B cell (primary cell): ENCODE measurements around the gene HCRTR2. TPM values are rescaled to one million over a fixed set of nuclear protein-coding genes. Genes with fewer than 3 reads are reported as not detected.

ENCODE experiments used
- ATAC-seq: fragments of 200-7000 bp; cut with Tn5 transposase; one replicate; pipeline ENCODE4 v1.10.0; 2021; ENCODE audit warnings: low read depth, mild to moderate bottlenecking, moderate number of reproducible peaks, moderate library complexity
- CTCF ChIA-PET: fragments of 350-600 bp; sonication (Branson Sonifier 250); formaldehyde crosslinking; loops from one replicate; lab custom pipeline; 2021; ENCODE audit warnings: antibody characterized with exemption, inconsistent platforms; lab: Charles Lee
- POLR2A ChIA-PET: fragments of 350-600 bp; sonication (Branson Sonifier 250); formaldehyde crosslinking; loops from one replicate; lab custom pipeline; 2021; ENCODE audit warnings: antibody characterized with exemption; lab: Charles Lee
- DNase-seq: peaks from one replicate; pipeline ENCODE4 v3.0.0; 2013
- H2AFZ ChIP-seq: 2 replicates; pipeline ENCODE4 v1.6.1; 2012; ENCODE audit warnings: mild to moderate bottlenecking, low read depth, low read length; ENCODE audit not compliant: insufficient read depth, poor library complexity, severe bottlenecking
- H3K27ac ChIP-seq, 2 donors: 1 replicate in 1 of 2; 2 replicates in 1 of 2; pipeline ENCODE4 v1.5.1; 2012 to 2013; ENCODE audit warnings: low read length in 2 of 2, mild to moderate bottlenecking in 2 of 2, moderate library complexity in 1 of 2
- H3K27me3 ChIP-seq, 4 experiments: fragments of 200-600 bp in 1 of 4; sonication (generic) in 1 of 4; replicated peaks in 1 of 4; 1 replicate in 2 of 4; 2 replicates in 2 of 4; pipeline versions ENCODE4 v1.6.1 to v1.7.0; 2013 to 2016; ENCODE audit warnings: low read length in 3 of 4, mild to moderate bottlenecking in 2 of 4, mixed read lengths in 1 of 4, moderate library complexity in 1 of 4; ENCODE audit not compliant: insufficient read depth in 4 of 4, control insufficient read depth in 3 of 4; ENCODE audit errors: control extremely low read depth in 1 of 4
- H3K36me3 ChIP-seq, 2 experiments: replicated peaks in 1 of 2; 1 replicate in 1 of 2; 2 replicates in 1 of 2; pipeline versions ENCODE4 v1.6.1 to v1.7.1; 2013; ENCODE audit warnings: low read length in 1 of 2; ENCODE audit not compliant: insufficient read depth in 2 of 2, control insufficient read depth in 1 of 2; ENCODE audit errors: control extremely low read depth in 1 of 2, extremely low read depth in 1 of 2
- H3K4me1 ChIP-seq, 2 donors: fragments of 200-600 bp in 1 of 2; sonication (generic) in 1 of 2; 1 replicate in 1 of 2; 2 replicates in 1 of 2; pipeline versions ENCODE4 v1.5.1 to v1.6.1; 2013 to 2017; ENCODE audit warnings: low read length in 2 of 2; ENCODE audit not compliant: control insufficient read depth in 2 of 2, insufficient read depth in 2 of 2
- H3K4me2 ChIP-seq: replicated peaks from 2 replicates; pipeline ENCODE3; 2012; ENCODE audit warnings: mild to moderate bottlenecking, low read depth, low read length; ENCODE audit not compliant: poor library complexity, severe bottlenecking
- H3K4me3 ChIP-seq, 5 experiments: fragments of 200-600 bp in 1 of 5; sonication (generic) in 1 of 5; 1 replicate in 3 of 5; 2 replicates in 2 of 5; pipeline versions ENCODE4 v1.5.1 to v1.7.0; 2011 to 2016; ENCODE audit warnings: low read length in 4 of 5, mild to moderate bottlenecking in 4 of 5, low read depth in 2 of 5, control low read depth in 1 of 5, moderate library complexity in 1 of 5; ENCODE audit not compliant: insufficient read depth in 1 of 5; ENCODE audit errors: control extremely low read depth in 1 of 5, extremely low read depth in 1 of 5
- H3K79me2 ChIP-seq: fragments of 200-600 bp; sonication (generic); one replicate; pipeline ENCODE4 v1.6.0; 2016; ENCODE audit warnings: low read length; ENCODE audit not compliant: control insufficient read depth, insufficient read depth
- H3K9ac ChIP-seq: fragments of 200-600 bp; sonication (generic); 2 replicates; pipeline ENCODE4 v1.6.1; 2017; ENCODE audit warnings: mild to moderate bottlenecking, low read length, moderate library complexity
- H3K9me3 ChIP-seq, 3 donors: one replicate each; pipeline versions ENCODE4 v1.6.1 to v1.7.1; 2013; ENCODE audit warnings: low read length in 2 of 3; ENCODE audit not compliant: control insufficient read depth in 2 of 3, insufficient read depth in 1 of 3; ENCODE audit errors: control extremely low read depth in 1 of 3
- H4K20me1 ChIP-seq: 2 replicates; pipeline ENCODE4 v1.6.0; 2012; ENCODE audit warnings: mild to moderate bottlenecking, low read length; ENCODE audit not compliant: insufficient read depth, control insufficient read depth, poor library complexity, severe bottlenecking
- H3K27ac Mint-ChIP-seq: one replicate; pipeline ENCODE4 v1.8.0; 2021; ENCODE audit warnings: mixed read lengths
- H3K27me3 Mint-ChIP-seq: one replicate; pipeline ENCODE4 v1.8.0; 2021; ENCODE audit warnings: mixed read lengths
- H3K4me1 Mint-ChIP-seq: one replicate; pipeline ENCODE4 v1.8.0; 2021; ENCODE audit warnings: mixed read lengths
- H3K4me3 Mint-ChIP-seq: one replicate; pipeline ENCODE4 v1.8.0; 2021; ENCODE audit warnings: mixed read lengths
- H3K9me3 Mint-ChIP-seq: one replicate; pipeline ENCODE4 v1.8.0; 2022; ENCODE audit warnings: mixed read lengths; ENCODE audit not compliant: insufficient read depth
- CTCF ChIP-seq: fragments of 200-600 bp; IDR thresholded peaks from one replicate; pipeline ENCODE4 v1.8.0; 2022; ENCODE audit warnings: antibody characterized with exemption, mild to moderate bottlenecking
- EZH2 ChIP-seq: IDR thresholded peaks from 2 replicates; pipeline ENCODE4 v1.6.1; 2012; ENCODE audit warnings: borderline replicate concordance, low read depth, mild to moderate bottlenecking, moderate library complexity, low read length; ENCODE audit not compliant: insufficient read depth, poor library complexity, severe bottlenecking
- WGBS: methylation state at CpG from one replicate; pipeline ENCODE4 v1.1.5; 2013; ENCODE audit warnings: missing lambda C conversion rate; ENCODE audit not compliant: insufficient coverage; 5-methylcytosine and 5-hydroxymethylcytosine counted together
- intact Hi-C: fragments of 100-400 bp; cut with micrococcal nuclease; formaldehyde crosslinking; loops from one replicate; pipeline ENCODE4 v1.10.0; 2022
- polyA plus RNA-seq: library from polyadenylated mRNA; depleted of rRNA; stranded (reverse); fragments of >200 nt; gene quantifications from 2 replicates; pipeline ENCODE4 v1.2.3, GENCODE V29; 2012
- total RNA-seq, 2 donors: library from RNA; stranded (reverse); fragments of 120-200 nt in 1 of 2; gene quantifications; 1 replicate in 1 of 2; 2 replicates in 1 of 2; pipeline versions ENCODE4 v1.2.3 to v1.2.4, GENCODE V29; 2013 to 2022

HCRTR2 gene
- total and polyA plus RNA-seq, 2 donors (not counting 1 experiment from before 2014, with no cell fraction given), result not detected

- POLR2A ChIA-PET, result no interaction called here
- Histone ChIP-seq H3K4me1 (no peaks in the 10 kb centered on the region), H3K27me3 (no peaks in the 10 kb centered on the region), H4K20me1 (no peaks in the 10 kb centered on the region), H3K27ac (no peak overlapping the region), H3K4me2 (no peak overlapping the region), H3K9me3 (peaks cover 0 to 7% (median 0%) of the 10 kb centered on the region in 3 donors), H3K4me3 (no peak overlapping the region), H3K9ac (no peak overlapping the region), H2AFZ (no peak overlapping the region), H3K79me2 (no peaks in the 10 kb centered on the region), H3K36me3 (no peaks in the 10 kb centered on the region)
- no peak for DNase-seq
- intact Hi-C loops, result no loop called here
- Mint-ChIP-seq H3K4me1 (no peaks in the 10 kb centered on the region), H3K4me3 (no peak overlapping the region), H3K27ac (no peak overlapping the region), H3K9me3 (peaks cover 2% of the 10 kb centered on the region), H3K27me3 (no peaks in the 10 kb centered on the region)
- WGBS, result no CpG with 5 or more reads among the region's 1 CpG
- TF ChIP-seq EZH2 (no peak), CTCF (no peak)
- no peak for ATAC-seq
- CTCF ChIA-PET, result no interaction called here
These were observed 42.7 kb upstream of the HCRTR2 start for GRCh38 chr6:55131616-55132015.

GRCh38 chr6:55136916-55137315 lies 37.4 kb upstream of the HCRTR2 start:
- no peaks in the 10 kb centered on the region for H3K4me1 ChIP-seq
- no peaks in the 10 kb centered on the region for H4K20me1 ChIP-seq
- Mint-ChIP-seq H3K9me3 (peaks cover 2% of the 10 kb centered on the region), H3K27me3 (no peaks in the 10 kb centered on the region), H3K27ac (no peak overlapping the region), H3K4me3 (no peak overlapping the region), H3K4me1 (no peaks in the 10 kb centered on the region)
- no peak for TF ChIP-seq CTCF
- TF ChIP-seq EZH2, result no peak
- CTCF ChIA-PET, result no interaction called here
- POLR2A ChIA-PET, result no interaction called here
- DNase-seq, result no peak
- H3K36me3 ChIP-seq, result no peaks in the 10 kb centered on the region
- no peaks in the 10 kb centered on the region for H3K79me2 ChIP-seq
- H3K4me2 ChIP-seq, result no peak overlapping the region
- H3K27me3 ChIP-seq, result no peaks in the 10 kb centered on the region
- peaks cover 0 to 5% (median 0%) of the 10 kb centered on the region in 3 donors for H3K9me3 ChIP-seq
- no peak overlapping the region for H2AFZ ChIP-seq
- H3K4me3 ChIP-seq, result no peak overlapping the region
- ATAC-seq, result no peak
- intact Hi-C loops, result no loop called here
- H3K27ac ChIP-seq, result no peak overlapping the region
- no peak overlapping the region for H3K9ac ChIP-seq
